ENCODE measurements around the gene SMU1. TPM values are rescaled to one million over a fixed set of nuclear protein-coding genes. Genes with fewer than 3 reads are reported as not detected.

SMU1 gene
- 22.1 and 23.6 TPM in 2 replicates for total RNA-seq (2012; rRNA removed)

- H3K4me1 ChIP-seq (ENCODE audit: control insufficient read depth, insufficient read depth, low read length), result peaks cover 12% of the 10 kb centered on the region
- no peaks in the 10 kb centered on the region for H3K9me3 ChIP-seq (replicated peaks; ENCODE audit: low read length)
- H3K36me3 ChIP-seq (ENCODE audit: insufficient read depth, low read length), result peaks cover 25% of the 10 kb centered on the region
- H3K4me2 ChIP-seq (ENCODE audit: low read length), result peak within 1 kb of the TSS; percentile 89
- peak within 1 kb of the TSS; percentile 83 for H3K4me3 ChIP-seq (ENCODE audit: low read length)
- no peaks in the 10 kb centered on the region for H3K27me3 ChIP-seq (ENCODE audit: control insufficient read depth, insufficient read depth, low read length)
- H3K9ac ChIP-seq (ENCODE audit: low read depth, low read length), result peak within 1 kb of the TSS; percentile 93
These were observed at the start of gene SMU1 for GRCh38 chr9:33076046-33077004. TSS of gene SMU1 (minus strand) at chr9:33076674. CDS start at chr9:33076608, 66 bp downstream.

- no peaks in the 10 kb centered on the region for H3K27me3 ChIP-seq (ENCODE audit: control insufficient read depth, insufficient read depth, low read length)
- peaks cover 8% of the 10 kb centered on the region for H3K4me1 ChIP-seq (ENCODE audit: control insufficient read depth, insufficient read depth, low read length)
- no peak overlapping the region for H3K4me3 ChIP-seq (ENCODE audit: low read length)
- no peaks in the 10 kb centered on the region for H3K9me3 ChIP-seq (replicated peaks; ENCODE audit: low read length)
- no peak overlapping the region for H3K9ac ChIP-seq (ENCODE audit: low read depth, low read length)
- H3K36me3 ChIP-seq (ENCODE audit: insufficient read depth, low read length), result peaks cover 55% of the 10 kb centered on the region
- H3K4me2 ChIP-seq (ENCODE audit: low read length), result no peak overlapping the region
These were observed 49.0 kb upstream of the SMU1 start for GRCh38 chr9:33125461-33125860.

GRCh38 chr9:33124751-33125381, 48.4 kb upstream of the SMU1 start:
- Histone ChIP-seq H3K9ac (ENCODE audit: low read depth, low read length) (no peak overlapping the region), H3K4me3 (ENCODE audit: low read length) (no peak overlapping the region), H3K9me3 (replicated peaks; ENCODE audit: low read length) (no peaks in the 10 kb centered on the region), H3K4me1 (ENCODE audit: control insufficient read depth, insufficient read depth, low read length) (peaks cover 8% of the 10 kb centered on the region), H3K27me3 (ENCODE audit: control insufficient read depth, insufficient read depth, low read length) (no peaks in the 10 kb centered on the region), H3K36me3 (ENCODE audit: insufficient read depth, low read length) (peaks cover 57% of the 10 kb centered on the region), H3K4me2 (ENCODE audit: low read length) (no peak overlapping the region)

- H3K4me1 ChIP-seq (ENCODE audit: control insufficient read depth, insufficient read depth, low read length), result peaks cover 8% of the 10 kb centered on the region
- H3K36me3 ChIP-seq (ENCODE audit: insufficient read depth, low read length), result peaks cover 51% of the 10 kb centered on the region
- H3K9ac ChIP-seq (ENCODE audit: low read depth, low read length), result no peak overlapping the region
These were observed 47.6 kb upstream of the SMU1 start for GRCh38 chr9:33124046-33124445.

GRCh38 chr9:33123407-33124031, 47.0 kb upstream of the SMU1 start:
- Histone ChIP-seq H3K4me3 (ENCODE audit: low read length) (no peak overlapping the region), H3K9me3 (replicated peaks; ENCODE audit: low read length) (no peaks in the 10 kb centered on the region), H3K4me1 (ENCODE audit: control insufficient read depth, insufficient read depth, low read length) (peaks cover 8% of the 10 kb centered on the region), H3K9ac (ENCODE audit: low read depth, low read length) (no peak overlapping the region), H3K36me3 (ENCODE audit: insufficient read depth, low read length) (peaks cover 45% of the 10 kb centered on the region), H3K4me2 (ENCODE audit: low read length) (no peak overlapping the region), H3K27me3 (ENCODE audit: control insufficient read depth, insufficient read depth, low read length) (no peaks in the 10 kb centered on the region)

More at GRCh38 chr9:33124046-33124445, 47.6 kb upstream of the SMU1 start:
- Histone ChIP-seq H3K4me2 (ENCODE audit: low read length) (no peak overlapping the region), H3K27me3 (ENCODE audit: control insufficient read depth, insufficient read depth, low read length) (no peaks in the 10 kb centered on the region), H3K4me3 (ENCODE audit: low read length) (no peak overlapping the region), H3K9me3 (replicated peaks; ENCODE audit: low read length) (no peaks in the 10 kb centered on the region)

GRCh38 chr9:33120620-33121019, 44.1 kb upstream of the SMU1 start:
- Histone ChIP-seq H3K4me2 (ENCODE audit: low read length) (no peak overlapping the region), H3K36me3 (ENCODE audit: insufficient read depth, low read length) (peaks cover 36% of the 10 kb centered on the region), H3K9me3 (replicated peaks; ENCODE audit: low read length) (no peaks in the 10 kb centered on the region), H3K9ac (ENCODE audit: low read depth, low read length) (no peak overlapping the region), H3K4me3 (ENCODE audit: low read length) (no peak overlapping the region), H3K4me1 (ENCODE audit: control insufficient read depth, insufficient read depth, low read length) (peaks cover 18% of the 10 kb centered on the region), H3K27me3 (ENCODE audit: control insufficient read depth, insufficient read depth, low read length) (no peaks in the 10 kb centered on the region)

GRCh38 chr9:33117796-33118195, 41.3 kb upstream of the SMU1 start:
- H3K4me2 ChIP-seq (ENCODE audit: low read length), result no peak overlapping the region
- no peaks in the 10 kb centered on the region for H3K27me3 ChIP-seq (ENCODE audit: control insufficient read depth, insufficient read depth, low read length)
- H3K9me3 ChIP-seq (replicated peaks; ENCODE audit: low read length), result no peaks in the 10 kb centered on the region
- peaks cover 48% of the 10 kb centered on the region for H3K36me3 ChIP-seq (ENCODE audit: insufficient read depth, low read length)
- peaks cover 16% of the 10 kb centered on the region for H3K4me1 ChIP-seq (ENCODE audit: control insufficient read depth, insufficient read depth, low read length)
- no peak overlapping the region for H3K9ac ChIP-seq (ENCODE audit: low read depth, low read length)
- H3K4me3 ChIP-seq (ENCODE audit: low read length), result no peak overlapping the region

GRCh38 chr9:33117306-33117705, 40.8 kb upstream of the SMU1 start:
- H3K27me3 ChIP-seq (ENCODE audit: control insufficient read depth, insufficient read depth, low read length), result no peaks in the 10 kb centered on the region
- peaks cover 53% of the 10 kb centered on the region for H3K36me3 ChIP-seq (ENCODE audit: insufficient read depth, low read length)
- peak overlapping the region; percentile 57 for H3K9ac ChIP-seq (ENCODE audit: low read depth, low read length)
- peak overlapping the region; percentile 22 for H3K4me2 ChIP-seq (ENCODE audit: low read length)
- H3K4me3 ChIP-seq (ENCODE audit: low read length), result no peak overlapping the region
- H3K4me1 ChIP-seq (ENCODE audit: control insufficient read depth, insufficient read depth, low read length), result peaks cover 16% of the 10 kb centered on the region
- H3K9me3 ChIP-seq (replicated peaks; ENCODE audit: low read length), result no peaks in the 10 kb centered on the region

- H3K4me1 ChIP-seq (ENCODE audit: control insufficient read depth, insufficient read depth, low read length), result peaks cover 16% of the 10 kb centered on the region
- H3K4me2 ChIP-seq (ENCODE audit: low read length), result peak overlapping the region; percentile 22
- peaks cover 57% of the 10 kb centered on the region for H3K36me3 ChIP-seq (ENCODE audit: insufficient read depth, low read length)
- H3K9ac ChIP-seq (ENCODE audit: low read depth, low read length), result peak overlapping the region; percentile 57
- no peaks in the 10 kb centered on the region for H3K27me3 ChIP-seq (ENCODE audit: control insufficient read depth, insufficient read depth, low read length)
- H3K4me3 ChIP-seq (ENCODE audit: low read length), result no peak overlapping the region
- H3K9me3 ChIP-seq (replicated peaks; ENCODE audit: low read length), result no peaks in the 10 kb centered on the region
These were observed 40.4 kb upstream of the SMU1 start for GRCh38 chr9:33116860-33117259.

GRCh38 chr9:33114746-33115145, 38.3 kb upstream of the SMU1 start:
- H3K4me2 ChIP-seq (ENCODE audit: low read length), result no peak overlapping the region
- H3K4me3 ChIP-seq (ENCODE audit: low read length), result no peak overlapping the region
- peaks cover 16% of the 10 kb centered on the region for H3K4me1 ChIP-seq (ENCODE audit: control insufficient read depth, insufficient read depth, low read length)
- H3K36me3 ChIP-seq (ENCODE audit: insufficient read depth, low read length), result peaks cover 53% of the 10 kb centered on the region
- no peaks in the 10 kb centered on the region for H3K9me3 ChIP-seq (replicated peaks; ENCODE audit: low read length)
- no peak overlapping the region for H3K9ac ChIP-seq (ENCODE audit: low read depth, low read length)
- no peaks in the 10 kb centered on the region for H3K27me3 ChIP-seq (ENCODE audit: control insufficient read depth, insufficient read depth, low read length)

- Histone ChIP-seq H3K9ac (ENCODE audit: low read depth, low read length) (no peak overlapping the region), H3K4me2 (ENCODE audit: low read length) (no peak overlapping the region), H3K9me3 (replicated peaks; ENCODE audit: low read length) (no peaks in the 10 kb centered on the region), H3K36me3 (ENCODE audit: insufficient read depth, low read length) (peaks cover 50% of the 10 kb centered on the region), H3K4me3 (ENCODE audit: low read length) (no peak overlapping the region), H3K27me3 (ENCODE audit: control insufficient read depth, insufficient read depth, low read length) (no peaks in the 10 kb centered on the region), H3K4me1 (ENCODE audit: control insufficient read depth, insufficient read depth, low read length) (peaks cover 16% of the 10 kb centered on the region)
These were observed 37.5 kb upstream of the SMU1 start for GRCh38 chr9:33113799-33114547.
